Measurements from ENCODE around the gene HSP90B1.

HSP90B1 gene

GRCh38 chr12:103924761-103925641, 5.2 kb upstream of the HSP90B1 start:
- in situ Hi-C loops (cut with MboI; ENCODE audit: low pct_unique_long_range_greater_than_20kb, low sequenced_read_pairs): no loop called here
- no peak for DNase-seq

- in situ Hi-C loops (cut with MboI; ENCODE audit: low pct_unique_long_range_greater_than_20kb, low sequenced_read_pairs): no loop called here
- DNase-seq: peak; percentile 81
Measured at GRCh38 chr12:103928682-103929045, 1.5 kb upstream of the HSP90B1 start.

DNA sequence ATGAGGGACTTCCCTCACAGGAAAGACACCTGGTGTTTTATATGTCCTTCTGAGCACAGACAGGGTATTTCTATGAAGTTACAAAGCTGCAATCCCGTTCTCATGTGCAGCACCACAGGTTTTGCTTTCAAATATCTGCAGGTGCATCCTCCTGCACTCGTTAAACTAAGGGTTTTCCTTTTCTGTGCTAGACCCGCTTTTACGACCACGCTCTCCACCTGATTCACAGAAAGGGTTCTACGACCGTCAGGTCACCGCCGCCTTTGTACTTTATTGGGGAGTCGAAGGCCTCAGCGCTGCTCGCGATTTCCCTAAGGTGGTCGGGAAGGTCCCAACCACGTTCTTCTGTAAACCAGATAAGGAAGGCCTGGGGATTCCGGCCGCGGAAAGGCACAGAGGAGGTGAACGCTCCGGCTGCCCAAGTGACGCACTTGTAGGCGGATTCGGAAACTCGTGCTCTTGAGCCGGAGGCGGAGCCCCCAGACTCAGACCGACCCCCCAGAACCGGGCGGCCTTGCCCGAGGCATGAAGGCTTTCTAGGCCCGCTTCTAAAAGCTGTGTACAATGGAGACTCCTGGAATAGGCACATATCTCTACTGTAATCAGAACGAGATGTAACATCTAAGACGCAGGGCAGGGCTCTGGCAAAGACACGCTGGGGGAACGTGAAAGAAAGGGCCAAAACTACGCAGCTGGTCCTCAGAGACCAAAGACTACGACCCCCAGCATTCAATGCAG, 995 bp upstream of the HSP90B1 start:
- no peak for DNase-seq
- in situ Hi-C loops (cut with MboI; ENCODE audit: low pct_unique_long_range_greater_than_20kb, low sequenced_read_pairs): no loop called here

DNA sequence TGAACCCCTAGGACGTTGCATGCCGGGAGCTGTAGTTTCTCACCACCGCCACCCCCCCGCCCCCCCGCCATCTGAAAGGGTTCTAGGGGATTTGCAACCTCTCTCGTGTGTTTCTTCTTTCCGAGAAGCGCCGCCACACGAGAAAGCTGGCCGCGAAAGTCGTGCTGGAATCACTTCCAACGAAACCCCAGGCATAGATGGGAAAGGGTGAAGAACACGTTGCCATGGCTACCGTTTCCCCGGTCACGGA, 501 bp upstream of the HSP90B1 start:
- in situ Hi-C loops (cut with MboI; ENCODE audit: low pct_unique_long_range_greater_than_20kb, low sequenced_read_pairs): no loop called here
- DNase-seq: no peak

DNA sequence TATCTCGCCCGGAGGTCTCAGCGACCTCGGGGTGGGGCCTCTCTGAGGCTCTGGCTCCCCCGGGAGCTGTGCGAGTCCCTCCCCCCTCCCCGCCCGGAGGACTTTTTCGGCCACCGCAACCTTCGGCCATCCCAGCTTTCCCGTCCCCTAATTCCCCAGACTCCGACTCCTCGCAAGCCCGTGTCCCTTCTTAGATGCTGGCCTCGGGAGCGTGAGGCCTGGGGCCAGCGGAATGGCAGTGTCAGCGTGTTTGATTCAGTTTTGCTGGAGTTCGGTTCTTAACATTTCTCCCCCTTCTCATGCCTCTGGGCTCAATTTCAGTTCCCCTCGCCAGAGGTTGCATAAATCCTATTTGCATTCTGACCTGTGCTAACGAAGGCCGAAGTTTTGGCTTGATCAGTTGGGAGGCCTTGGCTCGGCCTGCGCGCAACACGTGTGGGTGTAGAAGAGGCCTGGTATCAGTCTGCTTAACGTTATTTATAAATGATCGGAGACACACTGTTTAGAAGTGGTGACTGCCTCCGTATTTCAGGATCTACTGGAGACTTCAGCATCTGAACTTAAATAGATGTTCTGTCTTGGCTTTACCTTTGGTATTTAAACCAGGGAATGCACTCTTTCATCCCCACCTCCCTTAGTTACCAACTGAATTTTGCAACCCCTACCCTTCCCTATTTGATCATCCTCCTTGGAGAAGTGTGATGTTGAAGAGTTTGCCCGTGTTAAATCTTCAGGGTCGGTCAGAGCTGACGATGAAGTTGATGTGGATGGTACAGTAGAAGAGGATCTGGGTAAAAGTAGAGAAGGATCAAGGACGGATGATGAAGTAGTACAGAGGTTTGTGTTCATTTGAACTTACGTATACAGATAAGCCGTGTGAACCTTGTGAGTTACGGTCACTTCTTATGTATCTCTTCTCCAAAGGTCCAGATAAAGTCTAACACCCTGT, 851 bp downstream of the HSP90B1 start:
- in situ Hi-C loops (cut with MboI; ENCODE audit: low pct_unique_long_range_greater_than_20kb, low sequenced_read_pairs): no loop called here
- peak; percentile 23 for DNase-seq

DNA sequence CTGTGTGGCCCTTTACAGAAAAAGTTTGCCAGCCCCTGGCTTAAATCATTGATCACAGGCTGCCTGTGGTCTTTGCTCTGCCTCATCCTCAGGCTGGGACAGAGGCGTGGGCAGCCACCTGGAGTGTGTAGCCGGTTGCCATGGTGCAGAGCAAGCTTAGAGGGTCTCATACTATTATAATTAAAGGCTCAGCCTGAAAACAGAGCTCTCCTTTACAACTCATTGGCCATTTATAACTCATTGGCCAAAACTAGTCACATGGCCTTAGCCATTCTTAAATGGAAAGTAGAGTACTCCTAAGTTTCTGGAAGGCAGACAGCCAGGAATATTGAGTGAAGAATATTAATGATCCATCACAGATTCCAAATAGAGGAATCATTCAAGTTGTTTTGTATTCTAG, 3.0 kb downstream of the HSP90B1 start:
- in situ Hi-C loops (cut with MboI; ENCODE audit: low pct_unique_long_range_greater_than_20kb, low sequenced_read_pairs): no loop called here
- DNase-seq: no peak

GRCh38 chr12:103936679-103937078, 6.5 kb downstream of the HSP90B1 start:
- in situ Hi-C loops (cut with MboI; ENCODE audit: low pct_unique_long_range_greater_than_20kb, low sequenced_read_pairs): no loop called here
- no peak for DNase-seq

GRCh38 chr12:103944964-103945363, 14.8 kb downstream of the HSP90B1 start:
- in situ Hi-C loops (cut with MboI; ENCODE audit: low pct_unique_long_range_greater_than_20kb, low sequenced_read_pairs): no loop called here
- DNase-seq: no peak

GRCh38 chr12:103947871-103948555, 17.8 kb downstream of the HSP90B1 start:
- in situ Hi-C loops (cut with MboI; ENCODE audit: low pct_unique_long_range_greater_than_20kb, low sequenced_read_pairs): no loop called here

GRCh38 chr12:103948746-103949406, 18.7 kb downstream of the HSP90B1 start:
- no peak for DNase-seq

More at GRCh38 chr12:103947871-103948555, 17.8 kb downstream of the HSP90B1 start:
- no peak for DNase-seq

DNA sequence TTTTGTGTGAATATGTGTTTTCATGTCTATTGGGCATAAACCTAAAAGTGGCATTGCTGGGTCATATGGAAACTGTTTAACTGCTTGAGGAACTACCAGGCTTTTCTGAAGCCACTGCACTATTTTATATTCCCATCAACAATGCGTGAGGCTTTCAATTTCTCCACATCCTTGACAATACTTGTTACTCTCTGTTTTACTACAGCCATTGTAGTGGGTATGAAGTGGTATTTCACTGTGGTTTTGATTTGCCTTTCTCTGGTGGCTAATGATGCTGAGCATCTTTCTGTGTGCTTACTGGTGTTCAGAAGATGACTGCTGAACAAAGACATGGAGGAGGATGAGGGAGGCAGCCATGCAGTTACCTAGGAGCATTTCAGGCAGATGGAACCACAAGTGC, 22.3 kb downstream of the HSP90B1 start:
- no peak for DNase-seq
- in situ Hi-C loops (cut with MboI; ENCODE audit: low pct_unique_long_range_greater_than_20kb, low sequenced_read_pairs): no loop called here

More at GRCh38 chr12:103948746-103949406, 18.7 kb downstream of the HSP90B1 start:
- in situ Hi-C loops (cut with MboI; ENCODE audit: low pct_unique_long_range_greater_than_20kb, low sequenced_read_pairs): no loop called here

- DNase-seq: peak; percentile 43
- in situ Hi-C loops (cut with MboI; ENCODE audit: low pct_unique_long_range_greater_than_20kb, low sequenced_read_pairs): no loop called here
Measured at GRCh38 chr12:103955811-103956508, 25.8 kb downstream of the HSP90B1 start.

DNA sequence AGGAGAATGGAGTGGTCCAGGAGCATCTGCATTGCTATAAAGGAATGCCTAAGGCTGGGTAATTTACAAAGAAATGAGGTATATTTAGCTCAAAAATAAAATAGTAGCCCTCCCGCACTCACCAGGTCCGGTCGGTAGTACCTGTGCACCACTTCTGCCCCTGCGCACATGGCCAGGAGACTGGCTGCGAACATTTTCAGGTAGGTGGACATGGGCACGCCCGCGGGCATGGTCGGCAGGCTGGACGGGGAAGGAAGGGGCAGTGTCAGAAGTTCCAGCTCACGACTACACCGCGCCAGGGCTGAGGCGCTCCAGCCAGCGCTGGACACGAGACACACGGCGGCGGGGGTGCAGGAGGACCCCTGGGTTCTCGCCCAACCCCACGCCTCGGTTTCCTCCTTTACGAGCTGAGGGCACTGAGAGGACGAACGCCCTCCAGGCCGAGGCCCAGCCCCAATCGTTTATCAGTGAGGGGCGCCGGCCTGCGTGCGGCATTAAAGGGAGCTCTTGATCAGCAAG, 26.4 kb downstream of the HSP90B1 start:
- in situ Hi-C loops (cut with MboI; ENCODE audit: low pct_unique_long_range_greater_than_20kb, low sequenced_read_pairs): no loop called here
- DNase-seq: no peak

- DNase-seq: no peak
- in situ Hi-C loops (cut with MboI; ENCODE audit: low pct_unique_long_range_greater_than_20kb, low sequenced_read_pairs): no loop called here
Measured at GRCh38 chr12:103957865-103958388, 27.7 kb downstream of the HSP90B1 start.

GRCh38 chr12:103958621-103959020, 28.4 kb downstream of the HSP90B1 start:
- no peak for DNase-seq
- in situ Hi-C loops (cut with MboI; ENCODE audit: low pct_unique_long_range_greater_than_20kb, low sequenced_read_pairs): no loop called here

- DNase-seq: no peak
Measured at GRCh38 chr12:103960616-103961227, 30.5 kb downstream of the HSP90B1 start.

DNA sequence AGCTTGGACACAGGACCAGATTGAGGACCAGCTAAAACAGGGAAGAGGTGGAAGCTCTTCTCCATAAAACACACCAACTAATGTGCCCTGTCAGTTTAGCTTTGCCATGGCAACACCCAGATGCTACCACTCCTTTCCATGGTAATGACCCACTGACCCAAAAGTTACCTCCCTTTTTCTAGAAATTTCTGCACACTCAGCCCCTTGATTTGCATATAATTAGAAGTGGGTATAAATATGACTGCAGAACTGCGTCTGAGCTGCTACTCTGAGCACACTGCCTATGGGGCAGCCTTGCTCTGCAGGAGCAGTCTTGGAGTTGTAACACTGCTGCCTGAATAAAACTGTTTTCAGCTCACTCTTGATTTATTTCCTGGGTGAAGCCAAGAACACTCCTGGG, 32.3 kb downstream of the HSP90B1 start:
- DNase-seq: no peak
- in situ Hi-C loops (cut with MboI; ENCODE audit: low pct_unique_long_range_greater_than_20kb, low sequenced_read_pairs): no loop called here

More at GRCh38 chr12:103960616-103961227, 30.5 kb downstream of the HSP90B1 start:
- in situ Hi-C loops (cut with MboI; ENCODE audit: low pct_unique_long_range_greater_than_20kb, low sequenced_read_pairs): no loop called here
